ENCODE results near the gene ZDHHC1. TPM values are rescaled to one million over a fixed set of nuclear protein-coding genes. Genes with fewer than 3 reads are reported as not detected.

Gene ZDHHC1
- total RNA-seq, 3 donors from 2014 or later, result 17.4 to 20.3 (median 19.3) TPM

- Histone ChIP-seq H3K27me3 (no peaks in the 10 kb centered on the region), H3K9me3 (no peaks in the 10 kb centered on the region), H3K36me3 (no peaks in the 10 kb centered on the region), H3K4me1 (peaks cover 6 to 14% of the 10 kb centered on the region in 2 donors), H3K27ac (peak overlapping the region in 1 of 2 donors; percentile 82), H3K4me3 (no peak overlapping the region)
- TF ChIP-seq POLR2AphosphoS5 (IDR thresholded peaks at IDR 0.05), result no peak
- TF ChIP-seq POLR2A (IDR thresholded peaks at IDR 0.05), result no peak
- no peak for TF ChIP-seq CTCF (IDR thresholded peaks at IDR 0.05)
- intact Hi-C loops (cut with DNase I; ENCODE audit: low total_unique reads), result no loop called here
- DNase-seq (ENCODE audit: low spot score in 2 of 2), result no peak
These were observed 25.4 kb downstream of the ZDHHC1 start for GRCh38 chr16:67390816-67391423.

GRCh38 chr16:67389911-67390815 is 26.1 kb downstream of the ZDHHC1 start:
- no peaks in the 10 kb centered on the region for H3K27me3 ChIP-seq
- no peak for DNase-seq (ENCODE audit: low spot score in 2 of 2)
- H3K4me3 ChIP-seq, result no peak overlapping the region
- no peak overlapping the region for H3K27ac ChIP-seq
- no peaks in the 10 kb centered on the region for H3K9me3 ChIP-seq
- H3K4me1 ChIP-seq, result peaks cover 6 to 9% of the 10 kb centered on the region in 2 donors
- TF ChIP-seq POLR2A (IDR thresholded peaks at IDR 0.05) (no peak), CTCF (IDR thresholded peaks at IDR 0.05) (no peak), POLR2AphosphoS5 (IDR thresholded peaks at IDR 0.05) (no peak)
- no peaks in the 10 kb centered on the region for H3K36me3 ChIP-seq
- intact Hi-C loops (cut with DNase I; ENCODE audit: low total_unique reads), result no loop called here

GRCh38 chr16:67388591-67388990 is 27.7 kb downstream of the ZDHHC1 start:
- no peak for DNase-seq (ENCODE audit: low spot score in 2 of 2)
- H3K27ac ChIP-seq, result no peak overlapping the region

GRCh38 chr16:67388191-67388590 is 28.1 kb downstream of the ZDHHC1 start:
- Histone ChIP-seq H3K4me1 (peaks cover 0 to 6% of the 10 kb centered on the region in 2 donors), H3K27ac (no peak overlapping the region), H3K36me3 (no peaks in the 10 kb centered on the region), H3K27me3 (no peaks in the 10 kb centered on the region), H3K9me3 (no peaks in the 10 kb centered on the region), H3K4me3 (no peak overlapping the region)
- no peak for DNase-seq (ENCODE audit: low spot score in 2 of 2)
- TF ChIP-seq CTCF (IDR thresholded peaks at IDR 0.05) (no peak), POLR2A (IDR thresholded peaks at IDR 0.05) (no peak), POLR2AphosphoS5 (IDR thresholded peaks at IDR 0.05) (no peak)
- intact Hi-C loops (cut with DNase I; ENCODE audit: low total_unique reads), result no loop called here

More at GRCh38 chr16:67388591-67388990, 27.7 kb downstream of the ZDHHC1 start:
- Histone ChIP-seq H3K36me3 (no peaks in the 10 kb centered on the region), H3K4me1 (peaks cover 2 to 6% of the 10 kb centered on the region in 2 donors), H3K27me3 (no peaks in the 10 kb centered on the region), H3K4me3 (no peak overlapping the region), H3K9me3 (no peaks in the 10 kb centered on the region)
- TF ChIP-seq POLR2AphosphoS5 (IDR thresholded peaks at IDR 0.05) (no peak), CTCF (IDR thresholded peaks at IDR 0.05) (no peak), POLR2A (IDR thresholded peaks at IDR 0.05) (no peak)
- intact Hi-C loops (cut with DNase I; ENCODE audit: low total_unique reads), result no loop called here
